Tibial nerve (tissue), 4 donors: ENCODE data around the gene EXOC4. TPM values are rescaled to one million over a fixed set of nuclear protein-coding genes. Genes with fewer than 3 reads are reported as not detected.

Experiments used
- DNase-seq, 2 donors: peaks; one replicate each; pipeline ENCODE4 v3.0.0-alpha.2; 2019; ENCODE audit warnings: low spot score in 2 of 2
- H3K27ac ChIP-seq, 4 donors: fragments of 200-600 bp; sonication (generic) in 3 of 4; one replicate each; pipeline ENCODE4 v1.5.1; 2017 to 2019; ENCODE audit warnings: mild to moderate bottlenecking in 1 of 4
- H3K27me3 ChIP-seq, 2 donors: fragments of 200-600 bp; sonication (generic) in 1 of 2; one replicate each; pipeline versions ENCODE4 v1.5.1 to v1.6.0; 2017 to 2019
- H3K36me3 ChIP-seq, 3 donors: fragments of 200-600 bp; sonication (generic); one replicate each; pipeline ENCODE4 v1.5.1; 2018 to 2019
- H3K4me1 ChIP-seq, 4 donors: fragments of 200-600 bp; sonication (generic) in 3 of 4; one replicate each; pipeline ENCODE4 v1.5.1; 2017 to 2019
- H3K4me3 ChIP-seq, 4 donors: fragments of 200-600 bp; sonication (generic) in 3 of 4; one replicate each; pipeline ENCODE4 v1.5.1; 2017 to 2019; ENCODE audit warnings: mild to moderate bottlenecking in 1 of 4, moderate library complexity in 1 of 4
- H3K9me3 ChIP-seq, 4 donors: fragments of 200-600 bp; sonication (generic) in 3 of 4; one replicate each; pipeline ENCODE4 v1.5.1; 2017 to 2019
- CTCF ChIP-seq, 5 experiments: fragments of 200-600 bp in 3 of 5; fragments of 450-650 bp in 2 of 5; sonication (generic) in 3 of 5; IDR thresholded peaks; one replicate each; pipeline ENCODE4 v1.5.1; 2016 to 2019; ENCODE audit warnings: antibody characterized with exemption in 5 of 5, mild to moderate bottlenecking in 3 of 5, moderate library complexity in 2 of 5
- EP300 ChIP-seq, 2 donors: sonication (generic); formaldehyde crosslinking; IDR thresholded peaks; one replicate each; pipeline ENCODE4 v1.6.1; 2017; ENCODE audit warnings: antibody characterized with exemption in 2 of 2, mild to moderate bottlenecking in 1 of 2
- POLR2A ChIP-seq, 2 donors: fragments of 450-650 bp; IDR thresholded peaks; one replicate each; pipeline ENCODE4 v1.6.1; 2017; ENCODE audit warnings: antibody characterized with exemption in 2 of 2, mild to moderate bottlenecking in 2 of 2, moderate library complexity in 2 of 2
- WGBS, 2 donors: methylation state at CpG; one replicate each; pipeline ENCODE4 v1.1.5; 2018; 5-methylcytosine and 5-hydroxymethylcytosine counted together
- total RNA-seq, 4 donors: library from RNA; depleted of rRNA; stranded (reverse); fragments of >200 nt; gene quantifications; one replicate each; pipeline ENCODE4 v1.1.0, GENCODE V29; 2016

The EXOC4 gene
- total RNA-seq, 4 donors from 2014 or later: 70.0 to 104 (median 85.8) TPM

GRCh38 chr7:133583545-133584171 is 330.8 kb downstream of the EXOC4 start:
- WGBS, 2 donors: 97 to 98% methylated on average over 3 of the region's 3 CpGs

GRCh38 chr7:133584956-133585668 is 332.2 kb downstream of the EXOC4 start:
- H3K36me3 ChIP-seq: peaks cover 0 to 3% (median 0%) of the 10 kb centered on the region in 3 donors
- DNase-seq: no peak
- H3K4me3 ChIP-seq: no peak overlapping the region
- WGBS, 2 donors: 82 to 86% methylated on average over 6 of the region's 6 CpGs
- H3K27me3 ChIP-seq: no peaks in the 10 kb centered on the region
- H3K9me3 ChIP-seq: no peaks in the 10 kb centered on the region
- TF ChIP-seq CTCF (IDR thresholded peaks at IDR 0.05) (no peak), POLR2A (IDR thresholded peaks at IDR 0.05) (no peak), EP300 (IDR thresholded peaks at IDR 0.05) (no peak)
- no peaks in the 10 kb centered on the region for H3K4me1 ChIP-seq
- H3K27ac ChIP-seq: no peak overlapping the region

More at GRCh38 chr7:133583545-133584171, 330.8 kb downstream of the EXOC4 start:
- no peaks in the 10 kb centered on the region for H3K27me3 ChIP-seq
- no peak for TF ChIP-seq EP300 (IDR thresholded peaks at IDR 0.05)
- no peak for TF ChIP-seq CTCF (IDR thresholded peaks at IDR 0.05)
- no peak for TF ChIP-seq POLR2A (IDR thresholded peaks at IDR 0.05)
- H3K4me1 ChIP-seq: no peaks in the 10 kb centered on the region
- H3K4me3 ChIP-seq: no peak overlapping the region
- H3K36me3 ChIP-seq: no peaks in the 10 kb centered on the region
- DNase-seq: no peak
- H3K27ac ChIP-seq: no peak overlapping the region
- H3K9me3 ChIP-seq: no peaks in the 10 kb centered on the region

GRCh38 chr7:133586253-133586652 is 333.4 kb downstream of the EXOC4 start:
- peaks cover 0 to 5% (median 0%) of the 10 kb centered on the region in 3 donors for H3K36me3 ChIP-seq
- no peak overlapping the region for H3K4me3 ChIP-seq
- DNase-seq: no peak
- WGBS, 2 donors: 97 to 98% methylated on average over 3 of the region's 3 CpGs
- no peaks in the 10 kb centered on the region for H3K4me1 ChIP-seq
- no peak for TF ChIP-seq CTCF (IDR thresholded peaks at IDR 0.05)
- TF ChIP-seq POLR2A (IDR thresholded peaks at IDR 0.05): no peak
- TF ChIP-seq EP300 (IDR thresholded peaks at IDR 0.05): no peak
- no peaks in the 10 kb centered on the region for H3K9me3 ChIP-seq
- no peaks in the 10 kb centered on the region for H3K27me3 ChIP-seq
- H3K27ac ChIP-seq: no peak overlapping the region

- Histone ChIP-seq H3K36me3 (peaks cover 0 to 5% (median 0%) of the 10 kb centered on the region in 3 donors), H3K4me3 (no peak overlapping the region), H3K4me1 (no peaks in the 10 kb centered on the region), H3K9me3 (no peaks in the 10 kb centered on the region), H3K27me3 (no peaks in the 10 kb centered on the region), H3K27ac (no peak overlapping the region)
- DNase-seq: no peak
- TF ChIP-seq POLR2A (IDR thresholded peaks at IDR 0.05) (no peak), EP300 (IDR thresholded peaks at IDR 0.05) (no peak), CTCF (IDR thresholded peaks at IDR 0.05) (no peak)
Measured at GRCh38 chr7:133587903-133588302, 335.0 kb downstream of the EXOC4 start.

- Histone ChIP-seq H3K27ac (no peak overlapping the region), H3K27me3 (no peaks in the 10 kb centered on the region), H3K4me3 (no peak overlapping the region), H3K9me3 (no peaks in the 10 kb centered on the region), H3K4me1 (no peaks in the 10 kb centered on the region), H3K36me3 (peaks cover 0 to 5% (median 0%) of the 10 kb centered on the region in 3 donors)
- 81 to 96% methylated on average over 4 of the region's 4 CpGs for WGBS, 2 donors
- TF ChIP-seq EP300 (IDR thresholded peaks at IDR 0.05) (no peak), POLR2A (IDR thresholded peaks at IDR 0.05) (no peak), CTCF (IDR thresholded peaks at IDR 0.05) (no peak)
- DNase-seq: no peak
Measured at GRCh38 chr7:133590795-133591194, 337.9 kb downstream of the EXOC4 start.
